ENCODE measurements around the gene PTPN13.

PTPN13 gene

GRCh38 chr4:86831262-86832130 lies 237.4 kb downstream of the PTPN13 start:
- no peak for DNase-seq

GRCh38 chr4:86833615-86834014 lies 239.5 kb downstream of the PTPN13 start:
- no peak for DNase-seq

GRCh38 chr4:86834901-86835300 lies 240.8 kb downstream of the PTPN13 start:
- DNase-seq = no peak

- no peak for DNase-seq
Measured at GRCh38 chr4:86835677-86836076, 241.6 kb downstream of the PTPN13 start.

- no peak for DNase-seq
Measured at GRCh38 chr4:86837691-86838503, 243.8 kb downstream of the PTPN13 start.

- DNase-seq = no peak
Measured at GRCh38 chr4:86840858-86841257, 246.7 kb downstream of the PTPN13 start.

- no peak for DNase-seq
Measured at GRCh38 chr4:86841309-86841708, 247.2 kb downstream of the PTPN13 start.

- DNase-seq = no peak
Measured at GRCh38 chr4:86845593-86845992, 251.5 kb downstream of the PTPN13 start.

GRCh38 chr4:86846921-86847320 lies 252.8 kb downstream of the PTPN13 start:
- no peak for DNase-seq

- no peak for DNase-seq
Measured at GRCh38 chr4:86847571-86847970, 253.5 kb downstream of the PTPN13 start.

GRCh38 chr4:86848136-86848535 lies 254.0 kb downstream of the PTPN13 start:
- DNase-seq = no peak

- DNase-seq = no peak
Measured at GRCh38 chr4:86848732-86849619, 254.9 kb downstream of the PTPN13 start, which contains the start of gene SLC10A6. Gene SLC10A6 (minus strand): TSS chr4:86849384. CDS start chr4:86849115, 269 bp downstream.

- DNase-seq = no peak
Measured at GRCh38 chr4:86853209-86853608, 259.1 kb downstream of the PTPN13 start.

- no peak for DNase-seq
Measured at GRCh38 chr4:86855572-86855971, 261.5 kb downstream of the PTPN13 start.

GRCh38 chr4:86856896-86857295 lies 262.8 kb downstream of the PTPN13 start:
- no peak for DNase-seq

GRCh38 chr4:86857341-86858052 lies 263.4 kb downstream of the PTPN13 start:
- DNase-seq = no peak

Measured in stimulated activated CD4-positive, alpha-beta T cell treated with anti-CD3 and anti-CD28 coated beads, Interleukin-2, amount 100 ng/mL, for 48 hours (primary cell).